NCI-H2107 (cell line): Measurements from ENCODE around the gene UVSSA.

ENCODE experiments used
- DNase-seq: peaks from one replicate; lab custom pipeline; 2025; lab: John Stamatoyannopoulos, UW

Gene UVSSA

DNA sequence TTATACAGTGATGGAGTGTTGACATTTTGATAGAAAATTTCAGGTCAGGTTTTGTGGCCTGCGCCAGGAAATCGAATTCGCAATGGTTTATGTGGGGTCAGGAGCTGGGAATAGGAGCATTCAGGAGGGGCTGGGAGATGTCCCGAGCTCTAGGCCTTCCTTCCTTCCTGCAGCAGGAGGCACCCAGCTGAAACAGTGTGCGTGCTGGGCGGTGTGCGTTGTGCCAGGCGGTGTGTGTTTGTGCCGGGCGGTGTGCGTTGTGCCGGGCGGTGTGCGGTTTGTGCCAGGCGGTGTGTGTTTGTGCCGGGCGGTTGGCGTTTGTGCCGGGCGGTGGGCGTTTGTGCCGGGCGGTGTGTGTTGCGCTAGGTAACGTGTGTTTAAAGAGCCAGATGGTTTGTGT lies 1.7 kb downstream of the UVSSA start:
- DNase-seq, result no peak

GRCh38 chr4:1349359-1350168 lies 2.6 kb downstream of the UVSSA start:
- DNase-seq, result no peak

DNA sequence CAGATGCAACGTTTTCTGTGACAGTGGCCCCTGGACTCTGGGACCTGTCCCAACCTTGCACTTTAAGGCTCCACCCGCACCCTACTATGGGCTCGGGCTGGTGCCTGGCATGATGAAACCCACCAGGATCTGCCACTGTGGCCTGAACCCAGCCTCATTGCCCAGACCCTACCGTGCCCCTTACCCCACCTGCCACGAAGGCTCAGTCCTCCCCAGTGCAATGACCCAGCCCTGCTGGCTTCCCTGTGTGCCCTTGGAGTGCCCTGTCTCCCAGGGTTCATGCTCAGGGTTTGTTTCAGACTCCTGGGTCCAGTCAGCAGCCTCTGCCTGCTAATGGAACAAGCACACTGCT lies 3.1 kb downstream of the UVSSA start:
- DNase-seq, result no peak

DNA sequence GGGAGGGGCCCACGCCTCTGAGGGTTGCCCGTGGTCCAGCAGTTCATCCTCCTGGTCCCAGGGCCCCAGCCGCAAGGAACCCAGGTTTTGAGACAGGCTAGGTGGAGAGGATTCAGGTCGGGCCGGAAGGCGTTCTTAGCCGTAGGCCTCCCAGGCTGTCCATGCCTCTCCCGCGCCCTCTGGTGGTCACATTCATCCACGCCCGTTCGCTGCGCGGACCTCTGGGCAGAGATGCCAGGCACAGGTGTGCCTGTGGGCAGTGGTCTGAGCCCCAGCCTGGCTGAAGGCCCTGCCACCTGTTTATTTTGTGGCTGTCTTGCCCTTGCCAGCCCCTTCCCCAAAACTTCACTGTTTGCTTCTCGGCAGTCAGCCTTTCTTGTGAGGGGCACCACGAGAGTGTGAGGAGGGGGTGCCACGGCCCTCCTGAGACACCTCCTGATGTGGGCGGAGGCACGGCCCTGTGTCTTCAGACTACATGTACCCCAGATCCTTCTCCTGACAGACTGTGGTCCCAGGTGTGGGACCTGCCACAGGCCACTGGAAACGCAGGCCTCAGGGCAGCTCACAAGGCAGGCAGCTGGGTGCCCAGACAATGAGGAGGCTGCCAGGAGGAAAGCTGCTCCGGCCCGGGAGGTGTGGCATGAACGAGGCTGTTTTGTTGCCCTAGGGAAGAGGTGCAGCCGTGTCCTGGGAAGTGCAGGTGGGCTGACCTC lies 5.0 kb downstream of the UVSSA start:
- DNase-seq, result no peak

GRCh38 chr4:1352567-1352900 lies 5.5 kb downstream of the UVSSA start:
- DNase-seq, result no peak

- DNase-seq, result no peak
Measured at GRCh38 chr4:1353186-1354055, 6.4 kb downstream of the UVSSA start.

- no peak for DNase-seq
Measured at GRCh38 chr4:1354136-1354982, 7.4 kb downstream of the UVSSA start.

GRCh38 chr4:1354983-1355275 lies 7.9 kb downstream of the UVSSA start:
- DNase-seq, result no peak

- DNase-seq, result no peak
Measured at GRCh38 chr4:1355378-1355777, 8.4 kb downstream of the UVSSA start.

DNA sequence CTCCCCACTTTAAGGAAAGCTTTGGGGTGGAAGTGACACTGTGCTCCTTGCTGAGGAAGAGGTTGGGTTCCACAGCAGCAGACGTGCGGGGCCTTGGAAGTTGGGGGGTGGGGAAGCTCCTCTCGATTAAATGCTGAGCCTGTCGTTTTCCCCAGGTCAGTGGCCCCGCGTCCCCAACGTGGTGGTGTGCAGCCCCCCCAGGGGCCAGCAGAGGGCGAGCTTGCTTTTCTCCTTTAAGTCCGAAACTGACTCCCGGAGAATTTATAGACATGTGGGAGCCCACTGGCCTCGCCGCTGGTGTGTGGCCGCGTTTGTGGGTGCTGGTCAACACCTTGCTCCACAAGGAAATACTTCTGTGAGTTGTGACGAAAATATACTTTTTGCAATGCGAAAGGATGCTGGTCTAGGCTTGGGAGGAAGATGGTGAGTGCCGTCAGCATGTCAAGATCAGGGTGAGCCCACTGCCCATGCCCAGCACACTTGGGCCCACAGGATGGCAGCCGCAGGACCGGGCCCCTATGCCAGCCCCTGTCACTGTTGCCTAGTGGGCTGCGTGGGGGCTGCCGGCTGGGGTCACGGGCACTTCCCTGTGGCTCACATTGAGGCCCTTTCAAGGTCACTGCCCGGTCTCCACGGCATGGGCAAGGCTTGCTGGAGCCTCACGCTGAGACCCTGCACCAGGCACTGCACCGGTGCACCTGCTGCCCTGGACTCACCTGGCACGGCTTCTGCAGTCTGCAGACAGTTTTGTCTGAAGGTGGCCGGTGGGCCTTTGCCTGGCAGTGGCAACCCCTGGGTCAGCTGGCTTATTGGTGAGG lies 9.4 kb downstream of the UVSSA start:
- DNase-seq, result no peak

- no peak for DNase-seq
Measured at GRCh38 chr4:1357356-1358248, 10.6 kb downstream of the UVSSA start.

DNA sequence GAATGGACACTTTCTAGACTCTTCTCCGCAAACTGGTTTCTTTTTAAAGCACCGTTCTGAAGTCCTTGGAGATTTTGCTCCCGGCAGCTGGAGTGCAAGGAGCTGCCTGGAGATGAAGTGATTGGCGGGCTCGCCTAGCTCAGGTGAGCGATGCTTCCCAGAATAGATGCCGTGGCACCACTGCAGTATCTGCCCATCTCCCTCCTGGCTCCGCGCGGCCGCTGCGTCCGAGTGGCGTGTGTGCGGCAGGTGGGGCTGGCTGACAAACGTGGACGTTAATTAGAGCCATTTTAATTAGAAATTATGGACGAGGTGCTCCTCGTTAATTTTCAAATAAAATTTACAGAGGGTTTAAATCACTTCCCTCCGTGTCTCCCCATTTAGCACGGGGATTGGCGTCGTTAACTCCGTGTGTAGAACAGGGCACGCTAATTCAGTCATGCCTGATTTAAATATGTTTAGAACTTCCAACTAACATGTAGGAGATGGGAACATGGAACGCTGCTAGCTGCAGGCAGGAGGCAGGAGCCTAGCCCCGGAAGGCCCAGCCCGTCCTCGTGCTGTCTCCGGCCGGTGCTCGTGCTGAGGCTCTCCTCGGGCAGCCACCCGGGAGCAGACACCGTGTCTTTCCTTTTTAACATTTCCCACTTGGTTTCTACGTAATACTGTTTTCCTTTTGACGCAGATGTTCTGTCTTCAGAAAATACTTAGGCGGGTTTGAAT lies 11.6 kb downstream of the UVSSA start:
- DNase-seq, result no peak

DNA sequence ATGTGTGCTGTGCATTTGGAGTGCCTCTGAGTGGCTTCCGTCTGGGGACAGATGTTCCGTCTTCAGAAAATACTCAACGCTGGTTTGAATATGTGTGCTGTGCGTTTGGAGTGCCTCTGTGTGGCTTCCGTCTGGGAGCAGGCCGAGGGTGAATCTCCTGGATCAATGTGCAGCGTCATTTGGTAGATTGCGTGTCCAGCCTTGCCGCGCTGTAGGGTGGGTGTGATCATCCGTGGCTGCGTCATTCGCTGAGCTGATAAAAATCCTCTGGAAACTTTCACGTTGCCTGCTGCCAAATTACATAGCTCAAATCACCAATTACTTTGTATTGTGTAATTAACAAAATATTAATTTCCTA lies 12.1 kb downstream of the UVSSA start:
- DNase-seq, result no peak

DNA sequence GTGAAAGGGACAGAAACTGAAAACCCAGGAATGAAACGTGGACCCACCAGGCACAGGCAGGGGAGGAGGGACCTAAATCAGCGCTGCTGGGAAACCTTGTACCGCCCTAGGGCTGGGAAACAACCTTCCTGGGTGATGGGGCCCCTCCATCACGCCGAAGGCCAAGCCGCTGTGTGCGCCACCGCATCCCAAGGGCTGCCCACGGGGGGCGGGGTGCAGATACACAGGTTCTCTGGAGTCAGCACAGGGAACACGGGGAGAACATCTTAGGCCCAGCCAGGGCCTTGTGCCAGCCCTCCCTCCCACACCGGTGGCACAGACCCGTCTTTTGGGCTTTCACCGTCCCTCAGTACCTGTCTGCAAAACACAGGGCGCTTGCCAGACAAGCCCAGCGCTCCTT lies 13.0 kb downstream of the UVSSA start:
- no peak for DNase-seq

DNA sequence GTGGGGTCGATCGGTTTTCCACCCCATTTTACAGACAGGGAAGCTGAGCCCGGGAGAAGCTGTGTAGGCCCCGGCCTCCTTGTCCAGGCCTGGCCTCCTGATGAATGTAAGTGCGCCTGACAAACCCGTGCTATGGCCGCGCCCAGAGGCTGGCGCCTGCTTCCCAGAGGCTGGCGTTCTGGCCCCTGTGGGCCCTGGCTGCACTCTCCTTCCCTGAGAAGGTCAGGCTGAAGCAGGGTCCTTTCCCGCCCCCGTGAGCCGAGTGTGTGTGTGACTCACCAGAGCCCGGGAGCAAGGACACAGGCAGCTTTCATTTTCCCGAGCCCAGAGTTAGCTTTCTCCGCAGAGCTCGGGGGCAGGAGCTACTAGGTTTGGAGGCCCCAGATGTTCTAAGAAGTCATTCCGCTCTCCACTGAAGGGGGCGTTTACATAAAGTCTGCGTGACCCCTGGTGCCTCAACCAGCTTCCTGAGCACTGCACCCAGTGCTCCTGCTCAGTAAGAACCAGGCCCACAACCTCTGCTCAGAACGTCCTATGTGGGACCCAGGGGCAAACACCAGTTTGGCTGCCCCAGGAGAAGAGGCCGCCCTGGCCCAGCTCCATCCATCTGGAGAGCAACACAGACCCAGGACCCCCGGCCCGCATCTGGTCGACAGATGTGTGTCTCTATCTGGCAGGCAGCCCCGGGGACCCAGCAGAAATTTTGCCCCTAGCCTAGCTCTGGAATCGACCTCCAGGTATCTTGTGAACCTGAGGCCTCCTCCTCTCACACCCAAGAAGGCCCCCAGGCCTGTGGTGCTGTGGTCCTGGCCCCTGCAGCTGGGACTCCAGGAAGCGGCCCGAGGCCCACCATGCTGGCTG lies 13.6 kb downstream of the UVSSA start:
- DNase-seq, result no peak

DNA sequence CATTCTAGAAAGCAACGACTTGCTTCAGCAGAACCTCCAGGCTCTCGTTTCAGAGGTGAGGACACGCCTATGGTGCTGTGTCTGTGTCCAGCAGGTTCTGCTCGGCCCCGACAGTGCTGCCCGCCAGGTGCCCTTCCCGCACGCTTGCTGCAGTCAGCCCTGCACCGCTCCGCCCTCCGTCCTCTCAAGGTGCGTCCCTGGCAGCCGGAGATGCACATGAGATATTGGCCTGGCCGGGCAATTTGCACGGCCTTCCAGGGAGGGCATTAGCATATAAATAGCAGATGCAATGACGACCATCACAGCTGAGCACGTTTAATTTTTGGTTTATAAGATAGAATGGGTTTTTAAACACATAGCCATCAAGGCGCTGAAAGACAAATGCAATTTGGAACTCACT lies 14.4 kb downstream of the UVSSA start:
- no peak for DNase-seq

- no peak for DNase-seq
Measured at GRCh38 chr4:1362046-1362445, 15.0 kb downstream of the UVSSA start.

DNA sequence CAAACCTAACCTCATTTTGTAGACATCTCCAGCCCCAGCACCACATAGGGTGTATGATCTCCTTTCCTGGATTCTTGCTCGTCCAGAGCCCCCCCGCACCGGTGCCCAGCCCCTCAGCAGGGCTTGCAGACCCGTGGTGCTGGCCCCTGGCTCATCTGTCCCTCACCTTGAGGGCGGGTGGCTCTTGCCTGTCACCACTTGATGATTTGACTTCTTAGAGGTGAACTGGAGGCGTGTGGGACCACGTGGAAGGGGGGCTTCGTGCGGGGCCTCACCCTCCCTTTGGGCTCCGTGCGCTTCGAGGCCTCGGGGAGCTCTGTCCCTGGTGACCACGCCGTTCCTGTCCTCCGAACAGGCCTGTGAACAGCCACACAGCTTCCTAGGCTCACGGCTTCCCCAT lies 15.5 kb downstream of the UVSSA start:
- DNase-seq, result no peak

- DNase-seq, result no peak
Measured at GRCh38 chr4:1363513-1363912, 16.5 kb downstream of the UVSSA start.
